Lower lobe of right lung (tissue), 2 donors: Measurements from ENCODE around the gene MEG3. TPM values are rescaled to one million over a fixed set of nuclear protein-coding genes. Genes with fewer than 3 reads are reported as not detected.

Experiments
- ATAC-seq, 2 donors: fragments of 200-7000 bp; cut with Tn5 transposase; one replicate each; pipeline ENCODE4 v1.9.1; 2020 to 2022; ENCODE audit warnings: mild to moderate bottlenecking in 2 of 2, moderate library complexity in 2 of 2
- DNase-seq: peaks from one replicate; pipeline ENCODE4 v3.0.0-alpha.2; 2020
- H3K27ac ChIP-seq: fragments of 200-600 bp; one replicate; pipeline ENCODE4 v1.8.0; 2022
- H3K27me3 ChIP-seq: fragments of 200-600 bp; one replicate; pipeline ENCODE4 v1.8.0; 2022; ENCODE audit warnings: low read depth
- H3K36me3 ChIP-seq: fragments of 200-600 bp; one replicate; pipeline ENCODE4 v1.8.0; 2022; ENCODE audit warnings: mild to moderate bottlenecking
- H3K4me1 ChIP-seq: fragments of 200-600 bp; one replicate; pipeline ENCODE4 v1.8.0; 2022
- H3K4me3 ChIP-seq: fragments of 200-600 bp; one replicate; pipeline ENCODE4 v1.8.0; 2022; ENCODE audit warnings: mild to moderate bottlenecking
- H3K9me3 ChIP-seq: fragments of 200-600 bp; one replicate; pipeline ENCODE4 v1.8.0; 2022
- CTCF ChIP-seq: fragments of 200-600 bp; IDR thresholded peaks from one replicate; pipeline ENCODE4 v1.8.0; 2022; ENCODE audit warnings: antibody characterized with exemption, mild to moderate bottlenecking
- intact Hi-C: fragments of 100-400 bp; cut with DNase I; formaldehyde crosslinking; loops from one replicate; pipeline ENCODE4 v1.11.0; 2022
- total RNA-seq: library from RNA; stranded (reverse); fragmentation: NEBNext Ultra II Directional; extraction: Animal tissue kit (Norgen Biotek cat#: 25700); gene quantifications from one replicate; pipeline ENCODE4 v1.2.1, GENCODE V29; 2021
- donor health status: DM: no; HTN: yes; CAD: no; lungs with severe emphysema.

Gene MEG3
- total RNA-seq, 1 donor from 2014 or later = 16.6 TPM

- H3K9me3 ChIP-seq = peaks cover 4% of the 10 kb centered on the region
- no peak for ATAC-seq
Observed at GRCh38 chr14:100803676-100804075, 22.2 kb upstream of the MEG3 start.

GRCh38 chr14:100804138-100804537 is 21.8 kb upstream of the MEG3 start:
- Histone ChIP-seq H3K9me3 (peaks cover 6% of the 10 kb centered on the region), H3K36me3 (no peaks in the 10 kb centered on the region), H3K4me1 (no peaks in the 10 kb centered on the region), H3K27ac (no peak overlapping the region), H3K27me3 (peaks cover 10% of the 10 kb centered on the region), H3K4me3 (no peak overlapping the region)
- DNase-seq (no peak), ATAC-seq (peak in 1 of 2 donors; percentile 15)
- intact Hi-C loops = no loop called here
- no peak for TF ChIP-seq CTCF

More at GRCh38 chr14:100803676-100804075, 22.2 kb upstream of the MEG3 start:
- no peak for DNase-seq
- TF ChIP-seq CTCF = no peak
- Histone ChIP-seq H3K27ac (no peak overlapping the region), H3K36me3 (no peaks in the 10 kb centered on the region), H3K4me1 (no peaks in the 10 kb centered on the region), H3K27me3 (peaks cover 10% of the 10 kb centered on the region), H3K4me3 (no peak overlapping the region)
- intact Hi-C loops = no loop called here

- Histone ChIP-seq H3K36me3 (no peaks in the 10 kb centered on the region), H3K4me3 (no peak overlapping the region), H3K27me3 (peaks cover 10% of the 10 kb centered on the region), H3K4me1 (no peaks in the 10 kb centered on the region), H3K27ac (no peak overlapping the region), H3K9me3 (peaks cover 10% of the 10 kb centered on the region)
- intact Hi-C loops = no loop called here
- no peak for ATAC-seq
- TF ChIP-seq CTCF = no peak
- DNase-seq = no peak
Observed at GRCh38 chr14:100804558-100805309, 21.2 kb upstream of the MEG3 start.

- ATAC-seq (no peak), DNase-seq (no peak)
- Histone ChIP-seq H3K27me3 (peaks cover 10% of the 10 kb centered on the region), H3K27ac (no peak overlapping the region), H3K36me3 (no peaks in the 10 kb centered on the region), H3K4me3 (no peak overlapping the region), H3K4me1 (no peaks in the 10 kb centered on the region), H3K9me3 (peaks cover 19% of the 10 kb centered on the region)
- no peak for TF ChIP-seq CTCF
- intact Hi-C loops = no loop called here
Observed at GRCh38 chr14:100806386-100806785, 19.5 kb upstream of the MEG3 start.

GRCh38 chr14:100807496-100807895 is 18.4 kb upstream of the MEG3 start:
- Histone ChIP-seq H3K27ac (no peak overlapping the region), H3K4me3 (no peak overlapping the region), H3K4me1 (no peaks in the 10 kb centered on the region), H3K27me3 (peaks cover 10% of the 10 kb centered on the region), H3K36me3 (no peaks in the 10 kb centered on the region), H3K9me3 (peaks cover 19% of the 10 kb centered on the region)
- ATAC-seq (no peak), DNase-seq (no peak)
- intact Hi-C loops = no loop called here
- TF ChIP-seq CTCF = no peak
